SHP77 (cell line): ENCODE results near the gene KIAA1217.
"Not testable (repeated sequence)": the region's sequence is repeated elsewhere in the genome, so short reads cannot be mapped to it uniquely, and the experiment has no call there.

Experiments
- DNase-seq, 2 experiments: peaks; one replicate each; lab custom pipeline; 2025; lab: John Stamatoyannopoulos, UW

Gene KIAA1217

DNA sequence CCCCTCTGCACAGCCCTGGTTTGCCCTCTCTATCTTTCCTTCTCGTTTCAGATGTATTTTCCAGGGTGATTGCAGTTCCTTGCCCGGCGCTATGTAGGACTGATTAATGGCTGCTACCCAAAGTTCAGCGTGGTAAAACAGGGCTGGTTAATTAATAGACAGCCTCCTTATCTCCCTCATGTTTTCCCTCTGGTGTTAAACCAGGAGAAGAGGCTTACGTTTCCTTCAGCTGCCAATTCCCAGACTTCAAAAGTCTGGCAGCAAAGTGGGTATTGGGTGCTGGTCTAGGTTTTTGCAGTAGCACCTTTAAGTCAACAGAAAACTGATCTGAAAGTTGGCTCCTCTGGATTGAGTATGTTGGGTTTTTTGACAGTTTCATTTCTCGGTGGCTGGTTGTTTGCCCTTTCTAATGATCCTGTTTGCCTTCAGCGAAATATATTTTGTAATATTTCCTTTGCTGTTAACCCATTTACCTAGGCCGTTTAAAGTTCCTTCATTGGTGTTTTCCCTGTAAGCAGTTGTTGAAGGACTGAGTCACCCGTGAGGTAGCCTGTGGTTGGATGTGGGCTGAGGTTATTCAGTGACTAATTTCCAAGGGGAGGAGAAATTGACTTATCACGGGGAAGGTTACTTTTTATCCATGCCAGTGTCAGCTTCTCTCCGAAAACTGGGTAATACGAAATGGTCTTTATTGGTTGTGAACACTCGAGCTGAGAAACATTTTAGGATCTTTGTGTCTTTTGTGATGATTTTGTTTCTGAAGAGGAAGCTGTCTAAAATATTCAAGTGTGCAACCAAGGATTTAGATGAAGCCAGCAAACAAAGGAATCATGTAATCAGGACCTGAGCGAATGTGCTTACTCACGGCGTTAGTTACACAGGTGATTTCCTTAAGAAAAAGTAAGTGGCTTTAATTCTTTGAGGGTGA, 257.2 kb downstream of the KIAA1217 start:
- no peak for DNase-seq

DNA sequence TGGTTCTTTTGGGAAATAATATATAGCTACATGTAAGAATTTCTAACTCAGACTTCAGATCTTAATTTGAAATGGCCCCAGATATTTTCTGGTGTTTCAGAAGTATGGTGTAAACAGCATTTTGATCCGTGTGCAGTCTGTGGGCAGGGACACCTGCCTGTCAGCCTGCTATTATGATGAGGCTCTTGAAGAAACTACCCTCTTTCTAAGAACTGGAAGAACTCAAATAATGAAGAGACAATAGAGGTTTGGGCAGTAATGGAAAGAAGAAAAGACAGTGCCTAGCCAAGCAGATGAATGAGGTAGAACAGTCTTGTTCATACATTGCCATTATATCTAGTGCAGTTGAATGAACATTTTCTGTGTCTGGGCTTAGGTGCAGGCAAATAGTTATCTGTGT, 258.2 kb downstream of the KIAA1217 start:
- no peak for DNase-seq

DNA sequence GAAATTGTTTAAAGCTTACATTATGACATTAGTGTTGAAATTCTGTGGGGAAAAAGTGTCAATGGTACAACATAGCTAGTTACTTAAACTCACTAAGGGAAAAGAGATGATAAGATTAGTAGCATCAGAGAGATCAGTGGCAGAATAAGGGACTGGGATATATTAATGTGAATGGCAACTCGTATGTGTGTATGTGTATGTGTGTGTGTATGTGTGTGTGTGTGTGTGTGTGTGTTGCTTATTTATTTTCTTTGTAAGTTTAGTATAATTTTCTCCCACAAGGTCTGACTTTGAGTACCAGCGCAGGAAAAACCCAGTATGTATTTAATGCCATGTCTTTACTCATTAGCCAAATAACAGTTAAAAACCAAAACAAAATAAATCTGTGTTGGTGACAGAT, 258.7 kb downstream of the KIAA1217 start:
- DNase-seq = no peak

DNA sequence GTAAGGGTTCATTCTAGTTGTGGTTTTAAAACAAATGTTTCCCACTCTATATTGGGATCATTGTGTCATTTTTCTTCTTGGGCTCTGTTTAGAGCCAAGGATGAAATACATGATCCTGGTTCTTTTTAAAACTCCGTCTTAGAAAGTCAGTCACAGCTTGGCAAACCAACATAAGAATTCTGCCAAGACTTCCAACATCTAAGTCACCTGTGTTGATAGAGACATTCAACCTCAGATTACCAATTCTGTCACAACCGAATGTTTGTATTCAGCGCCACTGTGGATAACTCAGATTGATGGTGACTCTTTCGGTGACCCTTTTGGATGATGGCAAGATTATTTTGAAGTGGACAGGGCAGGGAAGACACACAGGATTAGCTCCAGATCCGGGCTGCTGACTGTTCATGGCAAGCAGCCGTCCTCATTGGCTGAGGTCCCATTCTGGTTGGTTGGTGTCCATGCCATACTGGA, 259.4 kb downstream of the KIAA1217 start:
- no peak for DNase-seq

DNA sequence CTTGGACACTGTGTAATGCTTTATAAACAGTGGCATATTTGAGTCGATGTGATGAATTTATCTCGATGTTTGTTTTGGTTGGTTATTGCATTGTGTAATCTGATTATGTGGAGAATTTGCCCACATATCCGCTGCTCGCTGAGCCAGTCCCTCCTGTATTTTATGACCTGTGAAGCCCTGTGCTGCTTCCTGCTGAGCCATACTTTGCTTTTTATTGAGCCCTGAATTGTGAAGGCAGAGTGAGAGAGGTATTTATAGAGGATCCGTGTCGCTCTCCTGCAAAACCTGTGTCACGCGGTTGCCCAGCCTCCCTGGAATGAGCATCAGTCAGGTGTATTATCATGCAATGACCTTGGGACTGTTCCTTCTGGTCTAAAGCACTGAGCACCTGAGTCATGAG, 261.1 kb downstream of the KIAA1217 start:
- DNase-seq = no peak

DNA sequence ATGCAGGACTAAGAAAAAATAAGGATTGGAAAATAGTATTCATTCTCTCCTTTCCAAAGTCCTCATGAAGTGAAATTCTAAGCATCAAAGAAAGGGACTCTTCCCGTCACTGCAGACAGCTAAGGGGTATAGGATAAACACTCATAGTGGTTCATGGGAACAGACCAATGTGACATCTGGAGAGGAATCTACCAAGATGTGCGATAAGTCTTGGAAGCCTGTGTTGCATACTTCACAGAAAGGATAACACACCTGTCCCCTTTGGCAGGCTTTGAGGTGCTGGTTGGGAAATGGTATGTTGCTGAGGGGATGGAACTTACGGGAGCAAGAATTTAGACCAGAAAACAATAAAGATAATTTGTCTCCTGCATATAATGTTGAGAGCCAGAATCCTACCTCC, 266.7 kb downstream of the KIAA1217 start:
- DNase-seq = no peak

DNA sequence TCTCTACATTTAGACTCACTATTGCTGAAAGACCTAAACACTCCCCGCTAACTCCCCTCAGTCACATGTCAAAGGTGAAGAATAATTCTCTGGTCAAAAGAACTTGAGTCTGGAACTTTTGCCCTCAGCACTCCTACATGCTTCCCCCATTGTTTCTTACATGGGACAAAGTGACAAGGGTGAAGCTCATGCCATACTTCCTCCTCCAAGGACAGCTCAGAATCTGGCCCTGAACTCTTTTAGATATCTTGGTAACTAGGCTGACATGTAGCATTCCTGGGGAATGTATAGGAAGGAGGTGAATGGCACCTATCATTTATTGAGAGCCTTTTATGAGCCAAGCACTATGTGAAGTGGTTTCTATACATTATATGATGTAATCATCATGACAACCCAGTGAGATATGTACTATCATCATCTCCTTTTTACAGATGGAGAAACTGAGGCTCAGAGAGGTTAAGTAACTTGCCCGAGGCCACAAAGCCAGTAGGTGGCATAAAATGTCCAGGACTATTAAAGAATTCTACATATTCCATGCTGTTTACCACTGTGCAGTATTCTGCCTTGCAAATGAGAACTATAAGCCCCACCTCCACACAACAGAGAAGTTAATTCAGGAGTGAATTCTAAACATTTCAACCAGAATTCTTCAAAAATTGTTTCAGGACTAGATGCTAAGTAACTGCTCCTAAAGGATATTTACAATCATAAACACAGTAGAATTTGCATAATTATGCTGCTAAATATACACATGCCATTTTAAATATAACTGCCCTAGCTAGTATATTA, 268.2 kb downstream of the KIAA1217 start:
- DNase-seq = no peak

DNA sequence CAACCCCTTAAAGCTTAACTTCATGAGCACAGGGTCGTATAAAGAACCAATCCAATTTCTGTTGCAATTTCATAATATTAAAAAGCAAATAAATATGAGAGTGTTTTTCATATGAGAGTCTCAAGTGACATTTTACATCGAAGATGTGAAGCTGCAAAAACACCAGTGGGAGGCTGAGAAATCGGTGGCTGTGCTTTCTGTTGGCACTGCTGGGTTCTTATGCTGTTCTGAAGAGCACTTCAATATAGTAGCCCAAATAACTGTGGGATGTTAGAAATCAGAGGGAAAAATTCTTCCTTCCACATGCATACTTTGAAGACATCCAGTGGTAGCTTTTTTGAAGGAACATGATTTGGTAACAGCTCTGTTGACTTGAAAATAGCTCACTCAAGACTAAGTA, 269.0 kb downstream of the KIAA1217 start:
- no peak for DNase-seq

DNA sequence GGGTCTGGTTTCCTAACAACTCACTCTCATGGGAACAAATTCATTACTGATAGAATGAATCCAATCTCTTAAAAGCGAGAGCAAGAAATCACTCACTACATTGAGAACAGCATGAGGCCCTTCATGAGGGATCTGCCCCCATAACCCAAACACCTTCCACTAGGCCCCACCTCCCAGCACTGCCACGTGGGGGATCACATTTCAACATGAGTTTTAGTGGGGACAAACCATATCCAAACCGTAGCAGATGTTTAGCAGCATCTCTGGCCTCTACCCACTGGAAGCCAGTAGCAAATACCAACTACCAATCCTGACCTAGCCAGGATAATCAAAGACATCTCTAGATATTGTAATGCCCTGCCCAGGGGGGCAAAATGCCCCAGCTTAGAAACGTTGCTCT, 270.9 kb downstream of the KIAA1217 start:
- no peak for DNase-seq

DNA sequence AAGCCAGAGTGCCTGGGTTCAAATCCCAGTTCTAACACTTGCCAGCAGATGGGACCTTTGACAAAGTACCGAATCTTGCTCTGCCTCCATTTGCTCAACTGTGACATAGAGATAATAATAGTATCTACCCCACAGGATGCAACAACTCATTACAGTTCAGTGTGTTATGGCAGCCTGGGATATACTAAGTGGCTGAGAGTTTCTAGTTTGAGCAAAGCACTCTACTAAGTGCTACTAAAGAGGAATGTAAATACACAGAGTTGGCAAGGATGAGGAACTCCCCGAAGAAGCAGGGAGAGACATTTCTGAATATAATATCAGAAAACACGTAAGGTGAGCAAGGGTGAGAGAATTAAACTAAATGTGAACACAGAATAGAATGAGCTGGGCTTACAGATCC, 271.5 kb downstream of the KIAA1217 start:
- no peak for DNase-seq

DNA sequence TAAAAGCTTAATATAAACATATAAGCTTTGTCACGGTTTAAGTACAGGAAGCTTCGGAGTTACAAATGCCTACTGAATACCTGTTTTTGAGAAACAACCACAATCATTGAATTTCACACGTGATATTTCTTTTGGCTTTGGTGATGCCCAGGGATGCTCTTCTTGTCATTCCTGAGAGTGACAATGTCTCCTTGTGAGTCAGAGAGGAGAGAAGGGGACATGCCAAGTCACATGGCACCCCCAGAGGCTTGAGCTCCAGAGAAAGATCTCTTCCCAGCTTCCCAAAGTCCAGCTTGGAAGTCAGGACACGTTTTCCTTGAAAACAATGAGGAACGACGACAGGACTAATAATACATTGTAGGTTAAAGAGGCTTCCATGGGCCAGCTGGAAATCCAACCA, 272.3 kb downstream of the KIAA1217 start:
- DNase-seq = no peak

DNA sequence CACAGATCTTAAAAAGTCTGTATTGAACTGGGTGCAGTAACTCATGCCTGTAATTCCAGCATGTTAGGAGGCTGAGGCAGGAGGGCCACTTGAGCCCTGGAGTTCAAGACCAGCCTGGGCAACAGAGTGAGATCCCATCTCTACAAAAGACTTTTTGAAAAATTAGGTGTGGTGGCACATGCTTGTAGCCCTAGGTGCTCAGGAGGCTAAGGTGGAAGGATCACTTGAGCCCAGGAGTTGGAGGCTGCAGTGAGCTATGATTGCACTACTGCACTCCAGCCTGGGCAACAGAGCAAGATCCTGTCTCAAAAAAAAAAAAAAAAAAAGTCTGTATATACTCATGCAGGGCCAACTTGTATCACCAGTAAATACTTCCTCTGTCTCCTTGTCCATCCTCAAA, 273.8 kb downstream of the KIAA1217 start:
- not testable (repeated sequence) for DNase-seq

DNA sequence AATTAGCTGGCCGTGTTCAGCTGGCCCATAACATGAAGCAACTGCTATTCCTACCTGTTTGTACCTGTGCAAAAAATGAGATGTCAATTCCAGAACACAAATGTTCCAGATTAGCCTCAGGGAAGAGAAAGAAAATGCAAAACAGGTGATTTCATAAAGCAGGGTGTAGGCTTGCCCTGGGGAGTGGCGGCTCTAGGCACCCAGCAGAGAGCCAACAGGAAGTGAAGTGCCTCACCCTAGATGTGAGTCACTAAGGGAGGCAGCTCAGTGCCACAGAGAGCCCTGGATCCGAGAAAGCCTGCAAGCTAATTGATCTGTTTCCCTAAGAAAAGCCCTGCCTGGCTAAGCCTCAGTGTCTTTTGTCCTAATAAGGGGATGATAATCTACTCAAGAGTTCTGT, 274.8 kb downstream of the KIAA1217 start:
- no peak for DNase-seq

DNA sequence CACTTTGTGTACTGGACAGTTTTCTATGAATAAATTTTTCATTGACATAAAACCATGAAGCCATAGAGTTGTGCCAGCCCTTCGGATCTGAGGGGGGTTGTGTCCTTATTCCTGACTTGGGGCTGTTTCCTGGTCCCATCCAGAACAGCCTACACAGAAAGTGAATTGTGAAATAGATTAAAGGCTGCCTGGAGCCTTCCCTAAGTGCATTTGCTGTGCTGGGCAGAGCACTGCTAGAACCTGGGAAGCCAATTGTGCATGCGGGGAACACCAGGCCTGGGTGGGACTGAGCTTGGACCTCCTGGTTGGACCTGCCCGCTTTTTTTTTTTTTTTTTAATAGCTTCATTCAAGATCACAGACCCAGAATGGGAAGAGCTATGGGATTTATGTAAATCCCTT, 275.8 kb downstream of the KIAA1217 start:
- DNase-seq = no peak

DNA sequence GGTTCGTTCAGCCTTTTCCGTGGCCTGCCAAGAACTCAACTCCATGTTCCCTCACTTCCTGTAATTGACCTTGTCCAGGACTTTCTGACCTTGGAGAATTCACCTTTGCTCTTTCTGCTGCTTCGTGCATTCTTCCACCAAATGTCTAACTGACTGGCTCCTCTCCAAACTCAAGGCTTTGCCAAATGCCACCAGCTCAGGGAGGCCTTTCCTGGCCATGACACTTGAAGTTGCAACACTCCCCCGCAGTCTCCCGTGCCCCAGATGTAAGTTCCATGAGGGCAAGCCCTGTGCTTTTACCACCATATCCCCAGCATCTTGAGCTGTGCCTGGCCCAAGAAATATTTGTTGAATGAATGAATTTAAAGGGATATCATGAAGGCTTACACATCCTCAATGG, 276.4 kb downstream of the KIAA1217 start:
- no peak for DNase-seq

DNA sequence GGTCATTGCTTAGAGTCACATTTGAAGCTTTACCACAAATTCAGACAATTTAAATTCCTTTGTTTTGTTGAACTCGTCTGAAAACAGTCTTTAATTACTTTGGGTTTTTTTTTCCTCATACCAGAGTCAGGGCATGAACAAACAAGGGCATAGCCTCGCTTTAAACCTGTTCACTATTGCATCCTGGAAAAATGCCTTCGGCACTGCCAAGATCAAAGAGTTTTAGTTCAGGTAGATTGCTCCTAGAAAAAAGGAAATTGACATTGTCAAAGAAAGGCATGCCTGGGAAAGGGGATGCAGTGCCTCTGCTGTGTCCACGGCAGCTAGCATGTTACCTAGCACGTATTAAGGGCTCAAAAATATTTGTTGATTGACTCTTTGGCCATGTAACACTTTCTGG, 279.7 kb downstream of the KIAA1217 start:
- no peak for DNase-seq

DNA sequence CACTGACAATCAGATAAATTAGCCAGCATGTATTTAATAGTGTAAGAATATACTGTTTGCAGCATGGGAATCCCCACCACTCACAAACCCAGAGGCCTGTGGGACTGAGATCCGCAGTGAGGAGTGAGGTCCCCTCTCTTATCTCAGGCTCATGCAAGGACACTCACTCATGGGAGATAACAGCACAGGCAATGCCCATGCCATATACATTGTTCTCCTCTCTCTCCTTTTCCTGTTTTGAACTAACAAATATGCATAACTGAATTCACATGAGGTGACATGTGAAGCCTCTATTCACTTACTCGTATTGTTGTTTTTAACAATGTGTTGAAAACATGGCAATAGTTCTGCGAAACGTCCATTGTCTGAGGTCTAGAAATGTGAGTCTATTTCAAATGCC, 284.2 kb downstream of the KIAA1217 start:
- DNase-seq = no peak

DNA sequence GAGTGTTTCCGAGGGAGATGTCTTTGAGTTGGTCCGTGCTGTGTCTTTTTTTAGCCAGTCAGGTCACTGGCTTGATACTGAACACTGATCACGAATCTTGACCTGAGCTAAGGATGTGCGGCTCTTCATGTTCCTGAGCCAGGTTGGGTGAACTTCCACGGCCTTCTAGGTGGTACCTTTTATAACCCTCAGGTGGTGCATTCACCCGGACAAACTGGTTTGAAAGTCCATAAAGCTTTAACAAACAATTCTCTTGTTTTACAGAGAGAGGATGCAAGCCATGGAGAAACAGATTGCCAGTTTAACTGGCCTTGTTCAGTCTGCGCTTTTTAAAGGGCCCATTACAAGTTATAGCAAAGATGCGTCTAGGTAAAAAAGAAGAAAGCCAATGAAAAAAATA, 285.3 kb downstream of the KIAA1217 start:
- no peak for DNase-seq

DNA sequence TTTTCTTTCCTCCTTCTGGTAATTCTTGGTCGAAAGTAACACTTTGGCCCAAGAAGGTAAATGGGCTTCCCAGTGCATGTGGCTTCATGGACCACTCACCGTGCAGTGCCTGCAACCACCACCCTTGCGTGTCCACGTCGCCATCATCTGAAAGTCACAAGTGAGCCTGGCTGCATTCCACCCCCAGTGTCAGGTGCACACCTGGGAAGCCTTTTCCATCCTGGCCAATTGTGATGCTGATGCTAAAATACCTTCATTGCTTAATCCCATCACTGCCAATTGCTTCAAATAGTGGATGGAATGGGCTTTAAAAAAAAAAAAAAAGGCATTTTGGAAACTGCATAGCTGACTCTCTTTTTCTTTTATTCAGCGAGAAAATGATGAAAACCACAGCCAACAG, 285.8 kb downstream of the KIAA1217 start:
- no peak for DNase-seq

DNA sequence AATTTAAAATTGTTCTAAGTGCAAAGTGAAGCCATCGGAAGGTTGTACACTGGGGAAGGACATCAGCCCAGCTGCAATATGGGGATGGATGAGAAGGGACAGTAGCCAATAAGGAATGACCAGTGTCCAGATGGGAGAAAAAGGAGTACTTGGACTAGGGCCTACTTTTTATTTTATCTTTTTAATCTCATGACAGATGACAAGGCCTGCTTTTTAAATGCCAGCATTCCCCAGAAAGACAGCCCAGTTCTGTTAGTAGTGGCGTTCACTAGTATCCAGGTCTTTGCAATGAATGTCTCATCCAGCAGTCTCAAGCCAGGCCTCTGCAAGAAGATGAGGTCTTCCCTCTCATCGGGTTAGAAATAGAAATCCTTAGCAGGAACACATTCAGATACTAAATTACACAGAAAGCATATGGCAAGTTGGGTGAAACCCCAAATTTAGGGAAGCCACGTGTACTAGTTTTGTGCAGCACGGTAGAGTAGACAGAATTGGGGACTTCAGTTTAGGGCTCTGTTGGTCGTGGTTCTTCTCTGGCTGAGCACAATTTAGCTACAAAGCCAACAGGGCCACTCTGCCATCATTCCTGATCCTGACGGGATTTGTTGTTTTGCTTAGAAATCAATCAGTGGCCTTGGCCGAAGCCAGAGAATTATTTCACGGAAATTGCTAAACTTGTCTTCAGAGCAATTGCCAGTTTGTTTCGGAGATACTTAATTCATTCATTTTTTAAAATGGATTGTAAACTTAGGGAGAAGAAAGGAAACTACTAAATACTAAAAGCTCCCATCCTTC, 286.9 kb downstream of the KIAA1217 start:
- no peak for DNase-seq

DNA sequence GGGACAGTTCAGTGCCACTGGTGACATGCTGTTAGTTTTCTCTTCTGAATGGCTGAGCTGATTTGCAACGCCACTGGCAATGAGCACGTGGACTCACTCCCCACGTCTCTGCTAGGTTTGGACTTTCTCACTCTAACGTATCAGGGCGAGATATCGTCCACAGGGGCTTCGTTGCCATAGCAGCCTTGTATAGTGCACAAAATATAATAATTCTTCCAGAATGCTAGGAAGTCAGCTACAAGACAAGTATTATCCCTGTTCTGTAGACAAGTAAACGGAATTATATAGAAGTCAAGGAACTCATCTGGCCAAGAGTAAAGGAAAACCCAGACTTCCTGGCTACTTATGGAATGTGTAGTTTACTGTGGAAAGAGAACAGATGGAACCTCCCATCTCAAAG, 288.0 kb downstream of the KIAA1217 start:
- DNase-seq = no peak

DNA sequence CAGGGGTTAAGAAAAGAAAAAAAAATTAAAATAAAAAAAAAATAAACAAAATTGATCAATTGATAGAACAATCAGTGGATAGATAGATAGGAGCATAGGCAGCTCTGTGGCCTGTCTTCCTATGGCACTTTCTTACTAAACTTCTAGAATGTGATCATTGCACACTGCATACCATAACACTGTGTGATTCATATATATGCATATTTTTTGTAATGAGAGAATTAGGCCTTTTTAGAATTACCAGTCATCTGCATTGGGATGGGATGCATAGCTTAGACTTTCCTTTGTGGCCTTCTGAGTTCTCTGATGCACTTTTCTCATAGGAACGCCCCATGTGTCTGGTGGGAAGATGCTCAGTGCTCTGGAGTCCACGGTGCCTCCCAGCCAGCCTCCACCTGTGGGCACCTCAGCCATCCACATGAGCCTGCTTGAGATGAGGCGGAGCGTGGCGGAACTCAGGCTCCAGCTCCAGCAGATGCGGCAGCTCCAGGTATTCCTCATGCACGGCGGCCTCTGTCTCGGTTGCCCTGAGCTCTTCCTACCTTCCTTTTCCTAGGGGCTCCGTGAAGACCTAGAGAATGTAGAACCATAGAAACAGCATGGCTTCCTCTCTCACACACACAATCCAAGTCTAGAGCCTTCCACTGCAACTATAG, 292.2 kb downstream of the KIAA1217 start:
- DNase-seq = no peak
